Pancreas (tissue), 10 donors: ENCODE measurements around the gene NAV1. TPM values are rescaled to one million over a fixed set of nuclear protein-coding genes. Genes with fewer than 3 reads are reported as not detected.

Experiments
- ATAC-seq, 4 donors: fragments of 200-7000 bp; cut with Tn5 transposase; one replicate each; pipeline versions ENCODE4 v1.8.0 to v1.9.1; 2020; ENCODE audit warnings: mild to moderate bottlenecking in 4 of 4, moderate library complexity in 4 of 4
- DNase-seq, 6 donors: peaks; one replicate each; pipeline ENCODE4 v3.0.0-alpha.2; 2020
- FAIRE-seq: peaks from 2 replicates; lab custom pipeline; 2012; peaks lifted over from hg19 to GRCh38; lab: Jason Lieb, UNC
- H3K27ac ChIP-seq, 4 donors: fragments of 200-600 bp; sonication (generic); 1 replicate in 3 of 4; 2 replicates in 1 of 4; pipeline versions ENCODE4 v1.5.0 to v1.8.0; 2020
- H3K27me3 ChIP-seq, 4 donors: fragments of 200-600 bp; one replicate each; pipeline ENCODE4 v1.8.0; 2021
- H3K36me3 ChIP-seq, 3 donors: fragments of 200-600 bp; sonication (generic) in 1 of 3; one replicate each; pipeline versions ENCODE4 v1.5.0 to v1.8.0; 2020 to 2021
- H3K4me1 ChIP-seq, 3 donors: fragments of 200-600 bp; one replicate each; pipeline ENCODE4 v1.8.0; 2021
- H3K4me3 ChIP-seq, 4 donors: fragments of 200-600 bp; sonication (generic) in 2 of 4; one replicate each; pipeline versions ENCODE4 v1.5.0 to v1.8.0; 2020 to 2021
- H3K9me3 ChIP-seq, 4 donors: fragments of 200-600 bp; one replicate each; pipeline ENCODE4 v1.8.0; 2021
- WGBS, 2 donors: extraction: QIAGEN DNeasy Blood & Tissue Kit; methylation state at CpG; one replicate each; pipeline ENCODE4 v1.1.7; 2013; 5-methylcytosine and 5-hydroxymethylcytosine counted together
- intact Hi-C, 3 donors: fragments of 100-400 bp; cut with DNase I; formaldehyde crosslinking; loops; one replicate each; pipeline versions ENCODE4 v1.11.1 to v1.14.2; 2022
- polyA plus RNA-seq, 2 donors: library from polyadenylated mRNA; stranded (reverse); fragments of 200-250 nt; gene quantifications; one replicate each; pipeline ENCODE4 v1.2.3, GENCODE V29; 2013
- total RNA-seq, 6 donors: library from RNA; stranded (reverse); fragmentation: NEBNext Ultra II Directional in 4 of 6; extraction: Animal tissue kit (Norgen Biotek cat#: 25700) in 4 of 6; gene quantifications; one replicate each; pipeline versions ENCODE4 v1.2.1 to v1.2.4, GENCODE V29; 2021 to 2023
- TF ChIP-seq, protein P1 (sequence below), 4 donors: fragments of 200-600 bp; sonication (generic) in 3 of 4; IDR thresholded peaks; one replicate each; pipeline versions ENCODE4 v1.5.0 to v1.8.0; 2021; ENCODE audit warnings: antibody characterized with exemption in 4 of 4
- donor health status: healthy with polysubstance abuse.
- donor health status: DM: no; HTN: no; CAD: no; lungs with moderate emphysema.
- donor health status: DM: no; HTN: no; CAD: no.
- donor health status: control.
- donor health status: control.
- donor health status: Bipolar disorder and iron deficiency.
- donor health status: DM: yes; HTN: yes; CAD: no.
- donor health status: DM: no; HTN: no; CAD: no.
- donor health status: DM: no; HTN: no; CAD: no.
- donor health status: DM: yes; HTN: yes; CAD: no.

Gene NAV1
- total and polyA plus RNA-seq, 8 donors, result 5.6 to 13.6 (median 7.3) TPM

DNA sequence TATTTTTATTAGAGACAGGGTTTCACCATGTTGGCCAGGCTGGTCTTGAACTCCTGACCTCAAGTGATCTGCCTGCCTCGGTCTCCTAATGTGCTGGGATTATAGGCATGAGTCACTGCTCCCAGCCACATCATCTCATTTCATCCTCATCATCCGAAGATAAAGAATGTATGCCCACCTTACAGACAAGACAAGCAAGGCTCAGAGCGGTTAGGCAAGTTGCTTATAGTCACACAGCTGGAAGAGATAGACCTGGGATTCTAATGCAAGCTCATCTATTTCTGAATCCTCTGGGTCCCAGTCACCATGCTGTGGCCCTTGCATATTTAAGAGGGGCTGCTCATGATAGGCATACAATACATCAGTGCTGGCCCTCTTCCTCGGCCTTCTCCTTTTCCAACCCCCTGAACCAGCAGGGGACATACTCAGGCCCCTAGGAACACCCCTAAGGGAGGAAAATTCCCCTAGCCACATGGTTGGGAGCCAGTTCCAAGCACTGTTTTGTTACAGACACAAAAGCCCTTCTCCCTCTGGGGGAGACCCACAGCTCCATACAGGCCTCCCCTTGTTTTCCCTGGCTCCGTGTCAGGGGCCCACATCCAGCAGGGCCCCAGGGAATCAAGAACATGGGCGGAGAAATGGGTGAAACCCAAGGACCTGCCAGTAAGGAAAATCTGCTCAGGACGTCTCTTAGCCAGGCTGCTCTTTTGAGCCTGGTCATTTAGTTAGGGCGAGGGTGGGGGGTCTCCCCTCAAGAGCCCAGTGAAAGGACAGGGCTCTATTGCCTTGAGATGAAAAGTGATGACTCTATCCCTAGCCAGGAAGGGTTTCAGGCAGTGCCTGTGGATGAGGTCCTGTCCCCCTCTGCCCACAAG, 38.9 kb upstream of the NAV1 start:
- ATAC-seq (no peak), FAIRE-seq (no peak), DNase-seq (no peak)
- H3K27ac ChIP-seq, result peak overlapping the region in 2 of 4 donors; percentile 7 to 13
- peaks cover 0 to 11% (median 6%) of the 10 kb centered on the region in 3 donors for H3K36me3 ChIP-seq
- H3K9me3 ChIP-seq, result no peaks in the 10 kb centered on the region
- intact Hi-C loops, result no loop called here
- TF ChIP-seq, protein P1, sequence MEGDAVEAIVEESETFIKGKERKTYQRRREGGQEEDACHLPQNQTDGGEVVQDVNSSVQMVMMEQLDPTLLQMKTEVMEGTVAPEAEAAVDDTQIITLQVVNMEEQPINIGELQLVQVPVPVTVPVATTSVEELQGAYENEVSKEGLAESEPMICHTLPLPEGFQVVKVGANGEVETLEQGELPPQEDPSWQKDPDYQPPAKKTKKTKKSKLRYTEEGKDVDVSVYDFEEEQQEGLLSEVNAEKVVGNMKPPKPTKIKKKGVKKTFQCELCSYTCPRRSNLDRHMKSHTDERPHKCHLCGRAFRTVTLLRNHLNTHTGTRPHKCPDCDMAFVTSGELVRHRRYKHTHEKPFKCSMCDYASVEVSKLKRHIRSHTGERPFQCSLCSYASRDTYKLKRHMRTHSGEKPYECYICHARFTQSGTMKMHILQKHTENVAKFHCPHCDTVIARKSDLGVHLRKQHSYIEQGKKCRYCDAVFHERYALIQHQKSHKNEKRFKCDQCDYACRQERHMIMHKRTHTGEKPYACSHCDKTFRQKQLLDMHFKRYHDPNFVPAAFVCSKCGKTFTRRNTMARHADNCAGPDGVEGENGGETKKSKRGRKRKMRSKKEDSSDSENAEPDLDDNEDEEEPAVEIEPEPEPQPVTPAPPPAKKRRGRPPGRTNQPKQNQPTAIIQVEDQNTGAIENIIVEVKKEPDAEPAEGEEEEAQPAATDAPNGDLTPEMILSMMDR (IDR thresholded peaks at IDR 0.05), result no peak
- H3K27me3 ChIP-seq, result no peaks in the 10 kb centered on the region
- H3K4me3 ChIP-seq, result no peak overlapping the region
- 81 to 82% methylated on average over 8 of the region's 8 CpGs for WGBS, 2 donors
- H3K4me1 ChIP-seq, result peaks cover 29 to 45% (median 32%) of the 10 kb centered on the region in 3 donors

DNA sequence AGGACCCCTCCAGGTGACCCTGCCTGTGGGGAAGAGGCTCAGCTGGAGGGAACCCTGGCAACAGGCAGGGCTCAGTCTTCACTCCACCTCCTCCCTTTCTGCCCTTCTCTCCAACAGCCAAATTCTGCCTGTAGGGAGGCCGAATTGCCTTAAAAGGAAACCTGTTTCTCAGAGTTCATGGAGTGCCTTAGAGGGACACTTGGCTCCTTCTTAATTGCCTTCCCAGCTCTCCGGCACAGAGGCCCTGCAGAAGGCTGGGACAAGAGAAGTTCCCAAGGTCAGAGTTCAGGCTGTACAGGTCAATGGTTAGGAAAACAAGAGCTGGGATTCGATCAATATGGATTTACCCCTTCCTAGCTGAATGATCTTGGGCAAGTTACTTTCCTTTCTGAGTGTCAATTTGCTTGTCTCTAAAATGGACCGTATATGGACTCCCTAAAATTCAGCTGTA, 38.2 kb upstream of the NAV1 start:
- WGBS, 2 donors, result 34 to 44% methylated on average over 4 of the region's 4 CpGs
- FAIRE-seq (no peak), ATAC-seq (no peak), DNase-seq (no peak)
- intact Hi-C loops, result no loop called here
- Histone ChIP-seq H3K27me3 (no peaks in the 10 kb centered on the region), H3K4me3 (no peak overlapping the region), H3K4me1 (peaks cover 32 to 52% (median 36%) of the 10 kb centered on the region in 3 donors), H3K27ac (peak overlapping the region in 2 of 4 donors; percentile 7 to 13), H3K9me3 (no peaks in the 10 kb centered on the region), H3K36me3 (peaks cover 0 to 4% (median 0%) of the 10 kb centered on the region in 3 donors)
- TF ChIP-seq, protein P1 (IDR thresholded peaks at IDR 0.05), result no peak

- 84 to 88% methylated on average over 8 of the region's 8 CpGs for WGBS, 2 donors
- ATAC-seq, result no peak
- intact Hi-C loops, result no loop called here
- Histone ChIP-seq H3K9me3 (no peaks in the 10 kb centered on the region), H3K27ac (peak overlapping the region in 1 of 4 donors; percentile 13), H3K27me3 (no peaks in the 10 kb centered on the region), H3K4me1 (peaks cover 36 to 57% (median 41%) of the 10 kb centered on the region in 3 donors), H3K4me3 (no peak overlapping the region), H3K36me3 (no peaks in the 10 kb centered on the region)
- no peak for FAIRE-seq
- DNase-seq, result no peak
- TF ChIP-seq, protein P1 (IDR thresholded peaks at IDR 0.05), result no peak
Observed at GRCh38 chr1:201501144-201501543, 37.8 kb upstream of the NAV1 start.

DNA sequence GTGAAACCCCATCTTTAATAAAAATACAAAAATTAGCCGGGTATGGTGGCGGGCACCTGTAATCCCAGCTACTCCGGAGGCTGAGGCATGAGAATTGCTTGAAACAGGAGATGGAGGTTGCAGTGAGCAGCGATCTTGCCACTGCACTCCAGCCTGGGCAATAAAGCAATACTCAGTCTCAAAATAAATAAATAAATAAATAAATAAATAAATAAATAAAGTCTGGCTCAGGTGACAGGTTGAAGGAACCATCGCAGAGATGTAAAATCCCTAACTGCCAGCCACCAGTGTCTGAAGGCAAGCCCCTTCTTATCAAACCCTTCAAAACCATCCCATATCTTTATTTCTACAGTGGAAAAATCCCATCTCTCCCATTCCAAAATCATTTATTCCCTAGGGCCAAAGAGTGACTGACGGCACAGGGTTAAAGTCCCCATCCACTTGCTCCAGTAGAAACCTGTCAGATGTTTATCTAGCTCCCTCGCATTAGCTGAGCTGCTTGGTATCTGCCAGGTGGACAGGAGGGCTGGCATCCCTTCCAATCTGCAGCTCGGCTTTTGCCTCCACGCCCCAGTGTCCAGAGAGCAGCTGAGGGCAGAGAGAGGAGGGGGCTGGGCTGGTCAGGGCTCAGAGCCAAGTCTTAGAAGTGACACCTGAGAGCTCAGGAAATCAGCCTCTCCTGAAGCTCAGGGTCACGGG, 37.0 kb upstream of the NAV1 start:
- ATAC-seq (peak in 2 of 4 donors; percentile 15 to 34), DNase-seq (peak in 3 of 6 donors; percentile 56 to 69 (median 61)), FAIRE-seq (no peak)
- Histone ChIP-seq H3K4me1 (peaks cover 36 to 58% (median 41%) of the 10 kb centered on the region in 3 donors), H3K9me3 (no peaks in the 10 kb centered on the region), H3K4me3 (no peak overlapping the region), H3K36me3 (no peaks in the 10 kb centered on the region), H3K27me3 (no peaks in the 10 kb centered on the region), H3K27ac (peak overlapping the region in 1 of 4 donors; percentile 72)
- intact Hi-C loops, result no loop called here
- TF ChIP-seq, protein P1 (IDR thresholded peaks at IDR 0.05), result no peak
- WGBS, 2 donors, result 52 to 57% methylated on average over 8 to 10 of the region's 10 CpGs
